Thoracic aorta (tissue), 2 donors: ENCODE data around the gene TRPC4AP. TPM values are rescaled to one million over a fixed set of nuclear protein-coding genes. Genes with fewer than 3 reads are reported as not detected.

Source experiments
- ATAC-seq: fragments of 150-250 bp; one replicate; pipeline ENCODE4 v1.8.0; 2017; ENCODE audit warnings: low read depth; ENCODE audit not compliant: insufficient number of reproducible peaks, low FRiP score
- DNase-seq: peaks from one replicate; pipeline ENCODE4 v3.0.0-alpha.2; 2020; ENCODE audit warnings: low spot score
- H3K27ac ChIP-seq, 2 donors: fragments of 200-600 bp; sonication (generic); 1 replicate in 1 of 2; 2 replicates in 1 of 2; pipeline ENCODE4 v1.5.1; 2016; ENCODE audit warnings: mild to moderate bottlenecking in 2 of 2, moderate library complexity in 2 of 2
- H3K27me3 ChIP-seq: fragments of 200-600 bp; sonication (generic); replicated peaks from 2 replicates; pipeline ENCODE4 v1.6.0; 2016; ENCODE audit warnings: mild to moderate bottlenecking; ENCODE audit not compliant: insufficient read depth
- H3K36me3 ChIP-seq: fragments of 200-600 bp; sonication (generic); one replicate; pipeline ENCODE4 v1.5.1; 2016
- H3K4me1 ChIP-seq, 2 donors: fragments of 200-600 bp; sonication (generic); 1 replicate in 1 of 2; 2 replicates in 1 of 2; pipeline versions ENCODE4 v1.5.1 to v1.6.0; 2016; ENCODE audit warnings: low read depth in 2 of 2, mild to moderate bottlenecking in 1 of 2; ENCODE audit not compliant: control insufficient read depth in 1 of 2
- H3K4me3 ChIP-seq: fragments of 200-600 bp; sonication (generic); 2 replicates; pipeline ENCODE4 v1.5.1; 2016; ENCODE audit warnings: mild to moderate bottlenecking
- H3K9me3 ChIP-seq: fragments of 200-600 bp; sonication (generic); 2 replicates; pipeline ENCODE4 v1.5.1; 2016
- CTCF ChIP-seq: fragments of 200-600 bp; sonication (generic); IDR thresholded peaks from one replicate; pipeline ENCODE4 v1.5.1; 2019; ENCODE audit warnings: antibody characterized with exemption
- total RNA-seq, 2 donors: library from RNA; depleted of rRNA; stranded (reverse); fragments of >200 nt; gene quantifications; one replicate each; pipeline versions ENCODE4 v1.1.0 to v1.2.3, GENCODE V29; 2016

Gene TRPC4AP
- total RNA-seq, 2 donors from 2014 or later, result 65.8 to 73.6 TPM

- Histone ChIP-seq H3K9me3 (no peaks in the 10 kb centered on the region), H3K36me3 (peaks cover 81% of the 10 kb centered on the region), H3K4me1 (no peaks in the 10 kb centered on the region), H3K27me3 (no peaks in the 10 kb centered on the region), H3K4me3 (no peak overlapping the region), H3K27ac (no peak overlapping the region)
- DNase-seq (no peak), ATAC-seq (no peak)
- no peak for TF ChIP-seq CTCF
Measured at GRCh38 chr20:34999782-35000181, 92.8 kb downstream of the TRPC4AP start.

- H3K27me3 ChIP-seq, result no peaks in the 10 kb centered on the region
- H3K27ac ChIP-seq, result no peak overlapping the region
- peaks cover 78% of the 10 kb centered on the region for H3K36me3 ChIP-seq
- DNase-seq (no peak), ATAC-seq (no peak)
- no peak for TF ChIP-seq CTCF
- no peaks in the 10 kb centered on the region for H3K4me1 ChIP-seq
- no peaks in the 10 kb centered on the region for H3K9me3 ChIP-seq
- H3K4me3 ChIP-seq, result no peak overlapping the region
Measured at GRCh38 chr20:34999021-34999451, 93.6 kb downstream of the TRPC4AP start.

GRCh38 chr20:34998331-34998950 lies 94.2 kb downstream of the TRPC4AP start:
- ATAC-seq (no peak), DNase-seq (no peak)
- peaks cover 75% of the 10 kb centered on the region for H3K36me3 ChIP-seq
- no peaks in the 10 kb centered on the region for H3K27me3 ChIP-seq
- no peak for TF ChIP-seq CTCF
- no peaks in the 10 kb centered on the region for H3K9me3 ChIP-seq
- H3K4me3 ChIP-seq, result no peak overlapping the region
- H3K27ac ChIP-seq, result no peak overlapping the region
- no peaks in the 10 kb centered on the region for H3K4me1 ChIP-seq

- no peak for ATAC-seq
- H3K27ac ChIP-seq, result no peak overlapping the region
- H3K27me3 ChIP-seq, result no peaks in the 10 kb centered on the region
- no peak for TF ChIP-seq CTCF
- H3K9me3 ChIP-seq, result no peaks in the 10 kb centered on the region
- H3K36me3 ChIP-seq, result peaks cover 68% of the 10 kb centered on the region
- no peaks in the 10 kb centered on the region for H3K4me1 ChIP-seq
- DNase-seq, result no peak
- no peak overlapping the region for H3K4me3 ChIP-seq
Measured at GRCh38 chr20:34997774-34998173, 94.8 kb downstream of the TRPC4AP start.

- H3K27me3 ChIP-seq, result no peaks in the 10 kb centered on the region
- H3K4me3 ChIP-seq, result no peak overlapping the region
- no peaks in the 10 kb centered on the region for H3K4me1 ChIP-seq
- H3K36me3 ChIP-seq, result peaks cover 62% of the 10 kb centered on the region
- H3K9me3 ChIP-seq, result no peaks in the 10 kb centered on the region
- no peak overlapping the region for H3K27ac ChIP-seq
- no peak for ATAC-seq
- no peak for DNase-seq
- TF ChIP-seq CTCF, result no peak
Measured at GRCh38 chr20:34997131-34997561, 95.5 kb downstream of the TRPC4AP start.
